OCI-LY1 (cell line): Measurements from ENCODE around the gene KRT2.

Experiments used
- CTCF ChIP-seq: fragments of 200-600 bp; sonication (generic), shearing (Covaris generic); IDR thresholded peaks from 2 replicates; pipeline ENCODE4 v1.5.1; 2017; ENCODE audit warnings: mild to moderate bottlenecking, antibody characterized with exemption, low read length, moderate library complexity, mixed read lengths
- EZH2 ChIP-seq: fragments of 200-600 bp; sonication (generic), shearing (Covaris generic); IDR thresholded peaks from 2 replicates; pipeline ENCODE4 v1.8.0; 2017; ENCODE audit warnings: borderline replicate concordance, mixed run types, mild to moderate bottlenecking, antibody characterized with exemption, low read length, moderate library complexity, mixed read lengths

- no peak for TF ChIP-seq CTCF
- no peak for TF ChIP-seq EZH2
Measured at GRCh38 chr12:52698651-52699340, 46.8 kb upstream of the KRT2 start.
